Neural cell (in vitro differentiated cells): ENCODE results near the gene UNKL. TPM values are rescaled to one million over a fixed set of nuclear protein-coding genes. Genes with fewer than 3 reads are reported as not detected.

Source experiments
- H2AFZ ChIP-seq: fragments of 200-600, 300-800 bp; sonication (generic), shearing (Covaris generic); 2 replicates; pipeline ENCODE4 v1.6.0; 2014; ENCODE audit warnings: low read depth, mild to moderate bottlenecking, antibody characterized with exemption, low read length, moderate library complexity
- H3F3A ChIP-seq: fragments of 200-600 bp; shearing (Covaris generic); 2 replicates; pipeline ENCODE4 v1.6.1; 2016; ENCODE audit warnings: mild to moderate bottlenecking, moderate library complexity, mixed read lengths, antibody characterized with exemption, low read length; ENCODE audit not compliant: insufficient read depth, poor library complexity, severe bottlenecking
- H3K27ac ChIP-seq: fragments of 200-600, 300-800 bp; sonication (generic), shearing (Covaris generic); 2 replicates; pipeline ENCODE4 v1.5.1; 2014; ENCODE audit warnings: mild to moderate bottlenecking, low read length, moderate library complexity
- H3K27me3 ChIP-seq: fragments of 300-800, 200-600 bp; sonication (generic), shearing (Covaris generic); 2 replicates; pipeline ENCODE4 v1.6.0; 2014; ENCODE audit warnings: mild to moderate bottlenecking, low read depth, low read length, moderate library complexity; ENCODE audit not compliant: insufficient read depth
- H3K36me3 ChIP-seq: fragments of 300-800, 200-600 bp; sonication (generic), shearing (Covaris generic); 2 replicates; pipeline ENCODE4 v1.5.1; 2014; ENCODE audit warnings: mild to moderate bottlenecking, antibody characterized with exemption, low read length, moderate library complexity; ENCODE audit not compliant: insufficient read depth
- H3K4me2 ChIP-seq: fragments of 300-800, 200-600 bp; sonication (generic), shearing (Covaris generic); 2 replicates; pipeline ENCODE4 v1.6.0; 2014; ENCODE audit warnings: mild to moderate bottlenecking, low read length
- H3K4me3 ChIP-seq: fragments of 300-800, 200-600 bp; sonication (generic), shearing (Covaris generic); 2 replicates; pipeline ENCODE4 v1.5.1; 2014; ENCODE audit warnings: mild to moderate bottlenecking, low read length, moderate library complexity
- H3K79me2 ChIP-seq: fragments of 200-600 bp; shearing (Covaris generic); replicated peaks from 2 replicates; pipeline ENCODE4 v1.6.0; 2014; ENCODE audit warnings: mild to moderate bottlenecking, low read length, moderate library complexity; ENCODE audit not compliant: insufficient read depth
- H3K9ac ChIP-seq: fragments of 300-800, 200-600 bp; sonication (generic), shearing (Covaris generic); 2 replicates; pipeline ENCODE4 v1.6.1; 2016; ENCODE audit warnings: mild to moderate bottlenecking, low read length, mixed read lengths
- H3K9me2 ChIP-seq: fragments of 200-600 bp; shearing (Covaris generic); 2 replicates; pipeline ENCODE4 v1.6.1; 2016; ENCODE audit warnings: mild to moderate bottlenecking, low read length, mixed read lengths; ENCODE audit not compliant: insufficient read depth
- H3K9me3 ChIP-seq: fragments of 200-600, 300-800 bp; sonication (generic), shearing (Covaris generic); 2 replicates; pipeline ENCODE4 v1.6.1; 2016; ENCODE audit warnings: mild to moderate bottlenecking, mixed run types, low read length, moderate library complexity, mixed read lengths
- H4K20me1 ChIP-seq: fragments of 200-600 bp; shearing (Covaris generic); 2 replicates; pipeline ENCODE4 v1.6.1; 2016; ENCODE audit warnings: mild to moderate bottlenecking, mixed run types; ENCODE audit not compliant: insufficient read depth
- CTCF ChIP-seq: fragments of 450-650 bp; IDR thresholded peaks from 2 replicates; pipeline ENCODE4 v1.5.1; 2014; ENCODE audit warnings: antibody characterized with exemption, mild to moderate bottlenecking, moderate library complexity; ENCODE audit not compliant: poor library complexity, severe bottlenecking
- EP300 ChIP-seq: fragments of 450-650 bp; conservative IDR thresholded peaks from 2 replicates; pipeline ENCODE4 v1.6.1; 2014; ENCODE audit warnings: antibody characterized with exemption, mild to moderate bottlenecking, moderate library complexity; ENCODE audit not compliant: poor library complexity, severe bottlenecking
- EZH2 ChIP-seq: fragments of 200-600, 300-800 bp; shearing (Covaris generic), sonication (generic); IDR thresholded peaks from 2 replicates; pipeline ENCODE4 v1.6.1; 2014; ENCODE audit warnings: antibody characterized with exemption, low read length, borderline replicate concordance, mild to moderate bottlenecking; ENCODE audit not compliant: insufficient read depth, poor library complexity, severe bottlenecking
- MXI1 ChIP-seq: fragments of 450-650 bp; conservative IDR thresholded peaks from 2 replicates; pipeline ENCODE4 v1.6.1; 2014; ENCODE audit warnings: antibody characterized with exemption, mild to moderate bottlenecking; ENCODE audit not compliant: poor library complexity, severe bottlenecking
- POLR2AphosphoS5 ChIP-seq: IDR thresholded peaks from 2 replicates; pipeline ENCODE4 v1.6.1; 2012
- RAD21 ChIP-seq: fragments of 450-650 bp; conservative IDR thresholded peaks from 2 replicates; pipeline ENCODE4 v1.6.1; 2014; ENCODE audit warnings: antibody characterized with exemption, mild to moderate bottlenecking, moderate library complexity
- REST ChIP-seq: IDR thresholded peaks from 2 replicates; pipeline ENCODE4 v1.6.1; 2012; ENCODE audit warnings: borderline replicate concordance
- SMC3 ChIP-seq: fragments of 450-650 bp; conservative IDR thresholded peaks from 2 replicates; pipeline ENCODE4 v1.6.1; 2014; ENCODE audit warnings: antibody characterized with exemption, mild to moderate bottlenecking, moderate library complexity; ENCODE audit not compliant: poor library complexity
- TAF1 ChIP-seq: IDR thresholded peaks from 2 replicates; pipeline ENCODE4 v1.6.1; 2012; ENCODE audit warnings: low read depth
- polyA plus RNA-seq: library from polyadenylated mRNA; depleted of rRNA; stranded (reverse); fragments of >200 nt; gene quantifications from 2 replicates; pipeline ENCODE4 v1.2.3, GENCODE V29; 2014

UNKL gene
- polyA plus RNA-seq, 1 donor from 2014 or later: 11.9 TPM

- no peak overlapping the region for H3K27ac ChIP-seq
- H3K9me2 ChIP-seq: no peaks in the 10 kb centered on the region
- H3K9me3 ChIP-seq: no peaks in the 10 kb centered on the region
- H4K20me1 ChIP-seq: no peaks in the 10 kb centered on the region
- H3K27me3 ChIP-seq: no peaks in the 10 kb centered on the region
- H2AFZ ChIP-seq: no peak overlapping the region
- H3K4me2 ChIP-seq: no peak overlapping the region
- TF ChIP-seq EP300: no peak
- no peak for TF ChIP-seq CTCF
- no peak for TF ChIP-seq SMC3
- TF ChIP-seq RAD21: no peak
- H3K36me3 ChIP-seq: no peaks in the 10 kb centered on the region
- no peaks in the 10 kb centered on the region for H3F3A ChIP-seq
- H3K79me2 ChIP-seq: no peaks in the 10 kb centered on the region
- no peak overlapping the region for H3K4me3 ChIP-seq
- H3K9ac ChIP-seq: no peak overlapping the region
Observed at GRCh38 chr16:1425616-1426370, 11.3 kb upstream of the UNKL start.

- H3K79me2 ChIP-seq: peaks cover 12% of the 10 kb centered on the region
- H4K20me1 ChIP-seq: no peaks in the 10 kb centered on the region
- H3F3A ChIP-seq: no peaks in the 10 kb centered on the region
- H3K9me3 ChIP-seq: no peaks in the 10 kb centered on the region
- H3K9me2 ChIP-seq: no peaks in the 10 kb centered on the region
- H3K9ac ChIP-seq: no peak overlapping the region
- no peaks in the 10 kb centered on the region for H3K27me3 ChIP-seq
- H3K27ac ChIP-seq: no peak overlapping the region
- H3K36me3 ChIP-seq: no peaks in the 10 kb centered on the region
- no peak for TF ChIP-seq SMC3
- no peak for TF ChIP-seq RAD21
- no peak for TF ChIP-seq MXI1
- no peak for TF ChIP-seq POLR2AphosphoS5
- no peak for TF ChIP-seq EP300
- no peak for TF ChIP-seq TAF1
- TF ChIP-seq CTCF: no peak
- no peak for TF ChIP-seq REST
- TF ChIP-seq EZH2: no peak
- no peak overlapping the region for H3K4me3 ChIP-seq
- no peak overlapping the region for H2AFZ ChIP-seq
- H3K4me2 ChIP-seq: no peak overlapping the region
Observed at GRCh38 chr16:1424028-1424427, 9.5 kb upstream of the UNKL start.
